ENCODE results near the gene TEN1. TPM values are rescaled to one million over a fixed set of nuclear protein-coding genes. Genes with fewer than 3 reads are reported as not detected.
A peak's percentile ranks its signal among the peaks of the same experiment; 100 is the strongest.

The TEN1 gene
- total and polyA plus RNA-seq, 2 of the 13 experiments (the other 11 are each of a cell fraction or from before 2014, with no cell fraction given) = 18.0 to 21.3 TPM

GRCh38 chr17:75996665-75997590 lies 17.9 kb downstream of the TEN1 start (continued):
- TF ChIP-seq, protein P1, sequence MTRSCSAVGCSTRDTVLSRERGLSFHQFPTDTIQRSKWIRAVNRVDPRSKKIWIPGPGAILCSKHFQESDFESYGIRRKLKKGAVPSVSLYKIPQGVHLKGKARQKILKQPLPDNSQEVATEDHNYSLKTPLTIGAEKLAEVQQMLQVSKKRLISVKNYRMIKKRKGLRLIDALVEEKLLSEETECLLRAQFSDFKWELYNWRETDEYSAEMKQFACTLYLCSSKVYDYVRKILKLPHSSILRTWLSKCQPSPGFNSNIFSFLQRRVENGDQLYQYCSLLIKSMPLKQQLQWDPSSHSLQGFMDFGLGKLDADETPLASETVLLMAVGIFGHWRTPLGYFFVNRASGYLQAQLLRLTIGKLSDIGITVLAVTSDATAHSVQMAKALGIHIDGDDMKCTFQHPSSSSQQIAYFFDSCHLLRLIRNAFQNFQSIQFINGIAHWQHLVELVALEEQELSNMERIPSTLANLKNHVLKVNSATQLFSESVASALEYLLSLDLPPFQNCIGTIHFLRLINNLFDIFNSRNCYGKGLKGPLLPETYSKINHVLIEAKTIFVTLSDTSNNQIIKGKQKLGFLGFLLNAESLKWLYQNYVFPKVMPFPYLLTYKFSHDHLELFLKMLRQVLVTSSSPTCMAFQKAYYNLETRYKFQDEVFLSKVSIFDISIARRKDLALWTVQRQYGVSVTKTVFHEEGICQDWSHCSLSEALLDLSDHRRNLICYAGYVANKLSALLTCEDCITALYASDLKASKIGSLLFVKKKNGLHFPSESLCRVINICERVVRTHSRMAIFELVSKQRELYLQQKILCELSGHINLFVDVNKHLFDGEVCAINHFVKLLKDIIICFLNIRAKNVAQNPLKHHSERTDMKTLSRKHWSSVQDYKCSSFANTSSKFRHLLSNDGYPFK (CRISPR knock-in tag; IDR thresholded peaks at IDR 0.05; ENCODE audit: borderline replicate concordance) = no peak; the same call in 1 of the 2 replicates
- TF ChIP-seq ZNF652 (CRISPR knock-in tag; IDR thresholded peaks at IDR 0.05; ENCODE audit: borderline replicate concordance, low read depth) = no peak
- peak; percentile 93 for TF ChIP-seq ZSCAN25 (CRISPR knock-in tag; IDR thresholded peaks at IDR 0.05)
- TF ChIP-seq HES4 (CRISPR knock-in tag; IDR thresholded peaks at IDR 0.05; ENCODE audit: borderline replicate concordance) = no peak; the same call in 1 of the 2 replicates
- TF ChIP-seq, protein P2, sequence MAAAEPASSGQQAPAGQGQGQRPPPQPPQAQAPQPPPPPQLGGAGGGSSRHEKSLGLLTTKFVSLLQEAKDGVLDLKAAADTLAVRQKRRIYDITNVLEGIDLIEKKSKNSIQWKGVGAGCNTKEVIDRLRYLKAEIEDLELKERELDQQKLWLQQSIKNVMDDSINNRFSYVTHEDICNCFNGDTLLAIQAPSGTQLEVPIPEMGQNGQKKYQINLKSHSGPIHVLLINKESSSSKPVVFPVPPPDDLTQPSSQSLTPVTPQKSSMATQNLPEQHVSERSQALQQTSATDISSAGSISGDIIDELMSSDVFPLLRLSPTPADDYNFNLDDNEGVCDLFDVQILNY (CRISPR knock-in tag; conservative IDR thresholded peaks at IDR 0.05) = no peak
- no peak for TF ChIP-seq ZNF768 (CRISPR knock-in tag; IDR thresholded peaks at IDR 0.05)
- TF ChIP-seq, protein P3, sequence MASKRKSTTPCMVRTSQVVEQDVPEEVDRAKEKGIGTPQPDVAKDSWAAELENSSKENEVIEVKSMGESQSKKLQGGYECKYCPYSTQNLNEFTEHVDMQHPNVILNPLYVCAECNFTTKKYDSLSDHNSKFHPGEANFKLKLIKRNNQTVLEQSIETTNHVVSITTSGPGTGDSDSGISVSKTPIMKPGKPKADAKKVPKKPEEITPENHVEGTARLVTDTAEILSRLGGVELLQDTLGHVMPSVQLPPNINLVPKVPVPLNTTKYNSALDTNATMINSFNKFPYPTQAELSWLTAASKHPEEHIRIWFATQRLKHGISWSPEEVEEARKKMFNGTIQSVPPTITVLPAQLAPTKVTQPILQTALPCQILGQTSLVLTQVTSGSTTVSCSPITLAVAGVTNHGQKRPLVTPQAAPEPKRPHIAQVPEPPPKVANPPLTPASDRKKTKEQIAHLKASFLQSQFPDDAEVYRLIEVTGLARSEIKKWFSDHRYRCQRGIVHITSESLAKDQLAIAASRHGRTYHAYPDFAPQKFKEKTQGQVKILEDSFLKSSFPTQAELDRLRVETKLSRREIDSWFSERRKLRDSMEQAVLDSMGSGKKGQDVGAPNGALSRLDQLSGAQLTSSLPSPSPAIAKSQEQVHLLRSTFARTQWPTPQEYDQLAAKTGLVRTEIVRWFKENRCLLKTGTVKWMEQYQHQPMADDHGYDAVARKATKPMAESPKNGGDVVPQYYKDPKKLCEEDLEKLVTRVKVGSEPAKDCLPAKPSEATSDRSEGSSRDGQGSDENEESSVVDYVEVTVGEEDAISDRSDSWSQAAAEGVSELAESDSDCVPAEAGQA (IDR thresholded peaks at IDR 0.05; ENCODE audit: low read depth) = 0 out of 2 replicates have a peak, but pooled peaks have one; percentile 20
- TF ChIP-seq, protein P3 (CRISPR knock-in tag; IDR thresholded peaks at IDR 0.05; ENCODE audit: borderline replicate concordance) = no peak
- TF ChIP-seq ZNF430 (CRISPR knock-in tag; IDR thresholded peaks at IDR 0.05) = peak; percentile 97
- TF ChIP-seq NBN (conservative IDR thresholded peaks at IDR 0.05) = 0 out of 2 replicates have a peak, but pooled peaks have one; percentile 34
- TF ChIP-seq, protein P4, sequence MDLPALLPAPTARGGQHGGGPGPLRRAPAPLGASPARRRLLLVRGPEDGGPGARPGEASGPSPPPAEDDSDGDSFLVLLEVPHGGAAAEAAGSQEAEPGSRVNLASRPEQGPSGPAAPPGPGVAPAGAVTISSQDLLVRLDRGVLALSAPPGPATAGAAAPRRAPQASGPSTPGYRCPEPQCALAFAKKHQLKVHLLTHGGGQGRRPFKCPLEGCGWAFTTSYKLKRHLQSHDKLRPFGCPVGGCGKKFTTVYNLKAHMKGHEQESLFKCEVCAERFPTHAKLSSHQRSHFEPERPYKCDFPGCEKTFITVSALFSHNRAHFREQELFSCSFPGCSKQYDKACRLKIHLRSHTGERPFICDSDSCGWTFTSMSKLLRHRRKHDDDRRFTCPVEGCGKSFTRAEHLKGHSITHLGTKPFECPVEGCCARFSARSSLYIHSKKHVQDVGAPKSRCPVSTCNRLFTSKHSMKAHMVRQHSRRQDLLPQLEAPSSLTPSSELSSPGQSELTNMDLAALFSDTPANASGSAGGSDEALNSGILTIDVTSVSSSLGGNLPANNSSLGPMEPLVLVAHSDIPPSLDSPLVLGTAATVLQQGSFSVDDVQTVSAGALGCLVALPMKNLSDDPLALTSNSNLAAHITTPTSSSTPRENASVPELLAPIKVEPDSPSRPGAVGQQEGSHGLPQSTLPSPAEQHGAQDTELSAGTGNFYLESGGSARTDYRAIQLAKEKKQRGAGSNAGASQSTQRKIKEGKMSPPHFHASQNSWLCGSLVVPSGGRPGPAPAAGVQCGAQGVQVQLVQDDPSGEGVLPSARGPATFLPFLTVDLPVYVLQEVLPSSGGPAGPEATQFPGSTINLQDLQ (CRISPR knock-in tag; IDR thresholded peaks at IDR 0.05) = no peak; the same call in 1 of the 2 replicates
- TF ChIP-seq ZNF569 (CRISPR knock-in tag; IDR thresholded peaks at IDR 0.05; ENCODE audit: borderline replicate concordance) = peak; percentile 60; the same call in 1 of the 2 replicates
- TF ChIP-seq, protein P5, sequence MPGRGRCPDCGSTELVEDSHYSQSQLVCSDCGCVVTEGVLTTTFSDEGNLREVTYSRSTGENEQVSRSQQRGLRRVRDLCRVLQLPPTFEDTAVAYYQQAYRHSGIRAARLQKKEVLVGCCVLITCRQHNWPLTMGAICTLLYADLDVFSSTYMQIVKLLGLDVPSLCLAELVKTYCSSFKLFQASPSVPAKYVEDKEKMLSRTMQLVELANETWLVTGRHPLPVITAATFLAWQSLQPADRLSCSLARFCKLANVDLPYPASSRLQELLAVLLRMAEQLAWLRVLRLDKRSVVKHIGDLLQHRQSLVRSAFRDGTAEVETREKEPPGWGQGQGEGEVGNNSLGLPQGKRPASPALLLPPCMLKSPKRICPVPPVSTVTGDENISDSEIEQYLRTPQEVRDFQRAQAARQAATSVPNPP (CRISPR knock-in tag; IDR thresholded peaks at IDR 0.05) = no peak

Measured in HepG2 (cell line).